OCI-LY3 (cell line): ENCODE results near the gene PPP6R2.

Experiments
- H2AFZ ChIP-seq: fragments of 200-600, 300-600 bp; shearing (Covaris generic); 2 replicates; pipeline ENCODE4 v1.6.0; 2014; ENCODE audit warnings: antibody characterized with exemption, low read depth, low read length
- H3K27ac ChIP-seq: fragments of 200-600, 300-600 bp; sonication (generic); 2 replicates; pipeline ENCODE4 v1.5.1; 2014; ENCODE audit warnings: mild to moderate bottlenecking, low read length, moderate library complexity, mixed read lengths
- H3K27me3 ChIP-seq: fragments of 200-600, 300-600 bp; sonication (generic); 2 replicates; pipeline ENCODE4 v1.6.1; 2014; ENCODE audit warnings: low read depth, low read length, mixed read lengths
- H3K36me3 ChIP-seq: fragments of 200-600, 300-600 bp; sonication (generic); replicated peaks from 2 replicates; pipeline ENCODE3; 2014; ENCODE audit warnings: low read depth, low read length, mixed read lengths
- H3K4me1 ChIP-seq: fragments of 300-600, 200-600 bp; sonication (generic); 2 replicates; pipeline ENCODE4 v1.6.1; 2014; ENCODE audit warnings: low read length, mixed read lengths
- H3K4me2 ChIP-seq: fragments of 200-600, 300-600 bp; sonication (generic); 2 replicates; pipeline ENCODE4 v1.6.1; 2014; ENCODE audit warnings: low read length, mixed read lengths
- H3K4me3 ChIP-seq: fragments of 300-600, 200-600 bp; sonication (generic); 2 replicates; pipeline ENCODE4 v1.5.1; 2014; ENCODE audit warnings: antibody characterized with exemption, mild to moderate bottlenecking, low read length, moderate library complexity
- H3K79me2 ChIP-seq: fragments of 300-600, 200-600 bp; shearing (Covaris generic); 2 replicates; pipeline ENCODE4 v1.6.1; 2014; ENCODE audit warnings: mild to moderate bottlenecking, low read length, mixed read lengths
- H3K9ac ChIP-seq: fragments of 300-600, 200-600 bp; shearing (Covaris generic); 2 replicates; pipeline ENCODE4 v1.6.0; 2014; ENCODE audit warnings: mild to moderate bottlenecking, low read length, moderate library complexity
- H3K9me3 ChIP-seq: fragments of 200-600, 300-600 bp; shearing (Covaris generic); 2 replicates; pipeline ENCODE4 v1.6.1; 2014; ENCODE audit warnings: low read length, mixed read lengths; ENCODE audit not compliant: insufficient read depth
- H4K20me1 ChIP-seq: fragments of 200-600, 300-600 bp; sonication (generic); 2 replicates; pipeline ENCODE4 v1.6.1; 2016; ENCODE audit warnings: low read length, mixed read lengths; ENCODE audit not compliant: insufficient read depth
- CTCF ChIP-seq: fragments of 200-600, 300-600 bp; sonication (generic); IDR thresholded peaks from 2 replicates; pipeline ENCODE4 v1.5.1; 2014; ENCODE audit warnings: antibody characterized with exemption, low read length, low read depth
- EZH2phosphoT487 ChIP-seq: fragments of 200-600 bp; shearing (Covaris generic); IDR thresholded peaks from 2 replicates; pipeline ENCODE4 v1.6.1; 2018; ENCODE audit warnings: antibody characterized with exemption, mixed run types, low read depth

Gene PPP6R2

GRCh38 chr22:50347157-50347556, 4.0 kb downstream of the PPP6R2 start:
- Histone ChIP-seq H3K9ac (no peak overlapping the region), H3K9me3 (no peaks in the 10 kb centered on the region), H3K36me3 (no peaks in the 10 kb centered on the region), H3K4me3 (no peak overlapping the region), H3K4me2 (no peak overlapping the region), H3K27ac (no peak overlapping the region), H2AFZ (no peak overlapping the region), H3K4me1 (no peaks in the 10 kb centered on the region), H4K20me1 (peaks cover 4% of the 10 kb centered on the region; the same call in 1 of the 2 replicates), H3K79me2 (peaks cover 27% of the 10 kb centered on the region), H3K27me3 (no peaks in the 10 kb centered on the region)
- TF ChIP-seq CTCF = no peak
- no peak for TF ChIP-seq EZH2phosphoT487

DNA sequence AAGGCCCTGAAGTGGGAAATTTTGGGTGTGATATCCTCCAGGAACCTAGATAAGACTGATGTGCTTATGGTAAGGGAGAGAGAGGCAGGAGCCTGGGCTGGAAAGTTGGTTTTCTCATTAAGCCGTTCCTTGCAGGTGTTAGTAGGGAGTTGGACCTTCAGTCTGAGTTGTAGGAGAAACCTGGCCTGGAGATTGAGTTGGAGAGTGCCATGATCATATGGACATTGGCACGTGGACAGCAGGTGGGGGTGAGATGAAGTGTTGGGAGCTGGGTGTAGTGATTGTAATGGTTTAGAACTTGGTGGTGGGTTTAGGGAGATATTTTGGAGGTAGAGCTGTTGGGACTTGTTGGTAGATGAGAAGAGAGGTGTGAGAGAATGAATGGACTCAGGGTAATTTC, 4.9 kb downstream of the PPP6R2 start:
- H3K4me1 ChIP-seq = no peaks in the 10 kb centered on the region
- TF ChIP-seq CTCF (no peak), EZH2phosphoT487 (no peak)
- H3K9me3 ChIP-seq = no peaks in the 10 kb centered on the region
- H3K27me3 ChIP-seq = no peaks in the 10 kb centered on the region
- no peak overlapping the region for H3K27ac ChIP-seq
- H3K9ac ChIP-seq = no peak overlapping the region
- no peaks in the 10 kb centered on the region for H3K36me3 ChIP-seq
- H4K20me1 ChIP-seq = peaks cover 4% of the 10 kb centered on the region; the same call in 1 of the 2 replicates
- H3K4me3 ChIP-seq = no peak overlapping the region
- no peak overlapping the region for H2AFZ ChIP-seq
- H3K79me2 ChIP-seq = peaks cover 27% of the 10 kb centered on the region
- no peak overlapping the region for H3K4me2 ChIP-seq

GRCh38 chr22:50356186-50356585, 13.1 kb downstream of the PPP6R2 start:
- H3K9ac ChIP-seq = no peak overlapping the region
- H4K20me1 ChIP-seq = peaks cover 3% of the 10 kb centered on the region; the same call in 1 of the 2 replicates
- peaks cover 2% of the 10 kb centered on the region for H3K36me3 ChIP-seq
- H3K4me1 ChIP-seq = no peaks in the 10 kb centered on the region
- no peak for TF ChIP-seq EZH2phosphoT487
- TF ChIP-seq CTCF = no peak
- no peak overlapping the region for H3K27ac ChIP-seq
- no peak overlapping the region for H2AFZ ChIP-seq
- H3K79me2 ChIP-seq = peaks cover 26% of the 10 kb centered on the region
- H3K4me3 ChIP-seq = no peak overlapping the region
- H3K4me2 ChIP-seq = no peak overlapping the region
- no peaks in the 10 kb centered on the region for H3K27me3 ChIP-seq
- no peaks in the 10 kb centered on the region for H3K9me3 ChIP-seq

DNA sequence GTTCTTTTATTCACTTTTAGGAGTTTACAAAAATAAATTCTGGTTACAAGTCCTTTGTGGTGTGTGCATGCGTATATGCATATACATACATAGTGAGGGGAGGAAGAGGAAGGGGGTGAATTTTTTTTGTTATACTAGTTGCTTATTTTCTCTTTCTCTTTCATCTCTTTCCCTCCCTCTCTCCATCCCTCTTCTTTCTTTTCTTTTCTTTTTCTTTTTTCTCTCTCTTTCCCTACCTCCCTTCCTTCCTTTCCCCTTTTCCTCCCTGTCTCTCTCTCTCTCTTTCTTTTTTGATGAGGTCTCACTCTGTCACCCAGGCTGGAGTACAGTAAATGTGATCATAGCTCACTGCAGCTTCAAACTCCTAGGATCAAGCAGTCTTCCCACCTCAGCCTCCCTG, 14.1 kb downstream of the PPP6R2 start:
- no peak for TF ChIP-seq EZH2phosphoT487
- no peak for TF ChIP-seq CTCF
- no peaks in the 10 kb centered on the region for H3K9me3 ChIP-seq
- H3K4me2 ChIP-seq = no peak overlapping the region
- H3K27me3 ChIP-seq = no peaks in the 10 kb centered on the region
- peaks cover 2% of the 10 kb centered on the region for H3K36me3 ChIP-seq
- H3K4me1 ChIP-seq = no peaks in the 10 kb centered on the region
- no peak overlapping the region for H3K9ac ChIP-seq
- peaks cover 37% of the 10 kb centered on the region for H3K79me2 ChIP-seq
- H3K4me3 ChIP-seq = no peak overlapping the region
- H2AFZ ChIP-seq = no peak overlapping the region
- peaks cover 4% of the 10 kb centered on the region; the same call in 1 of the 2 replicates for H4K20me1 ChIP-seq
- H3K27ac ChIP-seq = no peak overlapping the region
